ENCODE measurements around the gene MISFA. TPM values are rescaled to one million over a fixed set of nuclear protein-coding genes. Genes with fewer than 3 reads are reported as not detected.

MISFA gene
- total RNA-seq = 1.4 and 2.6 TPM in 2 replicates

GRCh38 chr11:18599739-18600230 is at the start of gene MISFA:
Gene MISFA (plus strand): TSS chr11:18599789. CDS start chr11:18599929, 140 bp downstream.
- POLR2A ChIA-PET = no interaction called here
- ATAC-seq (ENCODE audit: low read depth) = no peak
- H3K27ac Mint-ChIP-seq = no peak within 1 kb of the TSS

GRCh38 chr11:18563090-18563730 is 36.4 kb upstream of the MISFA start:
- Mint-ChIP-seq H3K4me3 (no peak overlapping the region), H3K9me3 (no peaks in the 10 kb centered on the region), H3K27me3 (no peaks in the 10 kb centered on the region), H3K27ac (no peak overlapping the region), H3K36me3 (ENCODE audit: low read depth) (peaks cover 44% of the 10 kb centered on the region), H3K4me1 (no peaks in the 10 kb centered on the region)
- intact Hi-C loops (cut with micrococcal nuclease) = no loop called here
- CTCF ChIA-PET = interaction anchor here (0.7 kb wide), 1 partner anchor 32 kb away, joined by 3 read pairs; no protein-coding TSS in a partner anchor
- TF ChIP-seq CTCF (IDR thresholded peaks at IDR 0.05) = no peak
- ATAC-seq (ENCODE audit: low read depth) (no peak), DNase-seq (no peak)
- POLR2A ChIA-PET = no interaction called here

More at GRCh38 chr11:18599739-18600230, at the start of gene MISFA:
- Mint-ChIP-seq H3K4me3 (no peak within 1 kb of the TSS), H3K9me3 (no peaks in the 10 kb centered on the region), H3K27me3 (no peaks in the 10 kb centered on the region), H3K36me3 (ENCODE audit: low read depth) (peaks cover 2% of the 10 kb centered on the region), H3K4me1 (no peaks in the 10 kb centered on the region)
- CTCF ChIA-PET = no interaction called here
- intact Hi-C loops (cut with micrococcal nuclease) = no loop called here
- no peak for TF ChIP-seq CTCF (IDR thresholded peaks at IDR 0.05)
- no peak for DNase-seq

GRCh38 chr11:18564149-18564548 is 35.4 kb upstream of the MISFA start:
- Mint-ChIP-seq H3K4me3 (no peak overlapping the region), H3K4me1 (no peaks in the 10 kb centered on the region), H3K36me3 (ENCODE audit: low read depth) (peaks cover 44% of the 10 kb centered on the region), H3K27me3 (no peaks in the 10 kb centered on the region), H3K27ac (no peak overlapping the region), H3K9me3 (no peaks in the 10 kb centered on the region)
- TF ChIP-seq CTCF (IDR thresholded peaks at IDR 0.05) = no peak
- DNase-seq = no peak
- intact Hi-C loops (cut with micrococcal nuclease) = no loop called here
- POLR2A ChIA-PET = no interaction called here
- CTCF ChIA-PET = no interaction called here
- ATAC-seq (ENCODE audit: low read depth) = no peak

- H3K9me3 Mint-ChIP-seq = no peaks in the 10 kb centered on the region
- no peak overlapping the region for H3K4me3 Mint-ChIP-seq
- H3K4me1 Mint-ChIP-seq = no peaks in the 10 kb centered on the region
- no peak overlapping the region for H3K27ac Mint-ChIP-seq
- no peaks in the 10 kb centered on the region for H3K27me3 Mint-ChIP-seq
- CTCF ChIA-PET = interaction anchor here (0.9 kb wide), 1 partner anchor 165 kb away, joined by 3 read pairs; no protein-coding TSS in a partner anchor
- intact Hi-C loops (cut with micrococcal nuclease) = no loop called here
- no peak for TF ChIP-seq CTCF (IDR thresholded peaks at IDR 0.05)
- POLR2A ChIA-PET = no interaction called here
- ATAC-seq (ENCODE audit: low read depth) (no peak), DNase-seq (no peak)
- peaks cover 49% of the 10 kb centered on the region for H3K36me3 Mint-ChIP-seq (ENCODE audit: low read depth)
Measured at GRCh38 chr11:18566406-18566805, 33.2 kb upstream of the MISFA start.

GRCh38 chr11:18567081-18567480 is 32.5 kb upstream of the MISFA start:
- ChIA-PET POLR2A (no interaction called here), CTCF (interaction anchor here (0.9 kb wide), 1 partner anchor 165 kb away, joined by 3 read pairs; no protein-coding TSS in a partner anchor)
- H3K9me3 Mint-ChIP-seq = no peaks in the 10 kb centered on the region
- intact Hi-C loops (cut with micrococcal nuclease) = no loop called here
- H3K36me3 Mint-ChIP-seq (ENCODE audit: low read depth) = peaks cover 52% of the 10 kb centered on the region
- no peak for DNase-seq
- no peak for TF ChIP-seq CTCF (IDR thresholded peaks at IDR 0.05)
- no peak overlapping the region for H3K27ac Mint-ChIP-seq
- ATAC-seq (ENCODE audit: low read depth) = no peak
- no peak overlapping the region for H3K4me3 Mint-ChIP-seq
- no peaks in the 10 kb centered on the region for H3K4me1 Mint-ChIP-seq
- H3K27me3 Mint-ChIP-seq = no peaks in the 10 kb centered on the region

Measured in activated B cell treated with CpG ODN at 0.5 μM for 24 hours (primary cell).